ENCODE data around the gene MACROD2. TPM values are rescaled to one million over a fixed set of nuclear protein-coding genes. Genes with fewer than 3 reads are reported as not detected.

The MACROD2 gene
- total RNA-seq, 4 donors from 2014 or later: 4.0 to 14.1 (median 10.4) TPM

GRCh38 chr20:16051968-16052367, 2056.7 kb downstream of the MACROD2 start:
- 18 to 25% methylated on average over 1 of the region's 1 CpG for WGBS, 2 donors
- TF ChIP-seq EP300 (IDR thresholded peaks at IDR 0.05) (no peak), CTCF (IDR thresholded peaks at IDR 0.05) (no peak)
- no peak for DNase-seq (ENCODE audit: low spot score in 2 of 2)
- Histone ChIP-seq H3K4me1 (peaks cover 0 to 17% (median 5%) of the 10 kb centered on the region in 4 donors), H3K36me3 (no peaks in the 10 kb centered on the region), H3K27me3 (no peaks in the 10 kb centered on the region), H3K9me3 (no peaks in the 10 kb centered on the region), H3K4me3 (no peak overlapping the region), H3K27ac (peak overlapping the region in 1 of 4 donors; percentile 77)

- WGBS, 2 donors: 44 to 45% methylated on average over 4 of the region's 4 CpGs
- no peak for DNase-seq (ENCODE audit: low spot score in 2 of 2)
- TF ChIP-seq EP300 (IDR thresholded peaks at IDR 0.05): no peak
- TF ChIP-seq POLR2A (IDR thresholded peaks at IDR 0.05): no peak
- Histone ChIP-seq H3K4me3 (no peak overlapping the region), H3K9me3 (no peaks in the 10 kb centered on the region), H3K27ac (peak overlapping the region in 1 of 4 donors; percentile 77), H3K4me1 (peaks cover 0 to 17% (median 5%) of the 10 kb centered on the region in 4 donors), H3K36me3 (no peaks in the 10 kb centered on the region), H3K27me3 (no peaks in the 10 kb centered on the region)
Observed at GRCh38 chr20:16052456-16052855, 2057.1 kb downstream of the MACROD2 start.

GRCh38 chr20:16054985-16055384, 2059.7 kb downstream of the MACROD2 start:
- no peaks in the 10 kb centered on the region for H3K36me3 ChIP-seq
- H3K4me1 ChIP-seq: peaks cover 0 to 18% (median 5%) of the 10 kb centered on the region in 4 donors
- no peak overlapping the region for H3K27ac ChIP-seq
- no peak overlapping the region for H3K4me3 ChIP-seq
- no peaks in the 10 kb centered on the region for H3K9me3 ChIP-seq
- WGBS, 2 donors: 88 to 91% methylated on average over 3 of the region's 3 CpGs
- TF ChIP-seq CTCF (IDR thresholded peaks at IDR 0.05) (no peak), EP300 (IDR thresholded peaks at IDR 0.05) (no peak), POLR2A (IDR thresholded peaks at IDR 0.05) (no peak)
- H3K27me3 ChIP-seq: no peaks in the 10 kb centered on the region
- DNase-seq (ENCODE audit: low spot score in 2 of 2): no peak

GRCh38 chr20:16057651-16058050, 2062.3 kb downstream of the MACROD2 start:
- no peaks in the 10 kb centered on the region for H3K9me3 ChIP-seq
- H3K27ac ChIP-seq: no peak overlapping the region
- 85 to 89% methylated on average over 3 of the region's 3 CpGs for WGBS, 2 donors
- peaks cover 0 to 6% (median 0%) of the 10 kb centered on the region in 4 donors for H3K4me1 ChIP-seq
- H3K4me3 ChIP-seq: no peak overlapping the region
- H3K36me3 ChIP-seq: no peaks in the 10 kb centered on the region
- no peaks in the 10 kb centered on the region for H3K27me3 ChIP-seq
- no peak for TF ChIP-seq CTCF (IDR thresholded peaks at IDR 0.05)
- no peak for DNase-seq (ENCODE audit: low spot score in 2 of 2)

- no peak for TF ChIP-seq EP300 (IDR thresholded peaks at IDR 0.05)
- no peak for TF ChIP-seq CTCF (IDR thresholded peaks at IDR 0.05)
- TF ChIP-seq POLR2A (IDR thresholded peaks at IDR 0.05): no peak
- Histone ChIP-seq H3K36me3 (no peaks in the 10 kb centered on the region), H3K4me1 (peaks cover 0 to 6% (median 0%) of the 10 kb centered on the region in 4 donors), H3K4me3 (no peak overlapping the region), H3K27me3 (no peaks in the 10 kb centered on the region), H3K9me3 (no peaks in the 10 kb centered on the region), H3K27ac (no peak overlapping the region)
- WGBS, 2 donors: 87 to 88% methylated on average over 3 of the region's 3 CpGs
- no peak for DNase-seq (ENCODE audit: low spot score in 2 of 2)
Observed at GRCh38 chr20:16058268-16058667, 2063.0 kb downstream of the MACROD2 start.

GRCh38 chr20:16059841-16060240, 2064.5 kb downstream of the MACROD2 start:
- WGBS, 2 donors: 92 to 100% methylated on average over 2 of the region's 2 CpGs
- no peak for TF ChIP-seq EP300 (IDR thresholded peaks at IDR 0.05)
- TF ChIP-seq POLR2A (IDR thresholded peaks at IDR 0.05): no peak
- no peak for TF ChIP-seq CTCF (IDR thresholded peaks at IDR 0.05)
- no peak for DNase-seq (ENCODE audit: low spot score in 2 of 2)
- peaks cover 0 to 14% (median 3%) of the 10 kb centered on the region in 4 donors for H3K4me1 ChIP-seq
- H3K9me3 ChIP-seq: no peaks in the 10 kb centered on the region
- H3K27me3 ChIP-seq: no peaks in the 10 kb centered on the region
- no peak overlapping the region for H3K4me3 ChIP-seq
- no peaks in the 10 kb centered on the region for H3K36me3 ChIP-seq
- H3K27ac ChIP-seq: no peak overlapping the region

All from tibial nerve (tissue), 4 donors.